Measurements from ENCODE around the gene ARHGAP42.

DNA sequence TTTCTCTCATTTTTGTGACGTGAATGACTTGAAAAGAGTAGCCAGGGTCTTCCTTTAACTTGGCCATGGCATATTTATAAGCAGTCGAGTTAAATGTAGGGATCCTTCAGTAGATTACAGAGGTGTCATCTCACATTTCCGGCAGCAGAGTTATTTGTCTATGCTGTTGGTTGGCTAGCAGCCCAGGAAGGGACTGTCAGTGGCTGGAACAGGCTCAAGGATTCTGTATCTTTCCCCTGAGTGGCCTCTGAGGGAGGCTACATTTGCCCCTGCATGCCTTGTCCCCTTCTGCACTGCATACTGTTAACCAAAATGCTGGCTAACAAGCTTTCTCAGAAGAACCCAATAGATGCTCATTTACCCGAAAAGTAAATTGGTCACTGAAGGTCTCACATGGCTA, 254.9 kb downstream of the ARHGAP42 start:
- TF ChIP-seq POLR2AphosphoS5 (IDR thresholded peaks at IDR 0.05): peak in 1 of 3 donors; percentile 33
- TF ChIP-seq, protein P1, sequence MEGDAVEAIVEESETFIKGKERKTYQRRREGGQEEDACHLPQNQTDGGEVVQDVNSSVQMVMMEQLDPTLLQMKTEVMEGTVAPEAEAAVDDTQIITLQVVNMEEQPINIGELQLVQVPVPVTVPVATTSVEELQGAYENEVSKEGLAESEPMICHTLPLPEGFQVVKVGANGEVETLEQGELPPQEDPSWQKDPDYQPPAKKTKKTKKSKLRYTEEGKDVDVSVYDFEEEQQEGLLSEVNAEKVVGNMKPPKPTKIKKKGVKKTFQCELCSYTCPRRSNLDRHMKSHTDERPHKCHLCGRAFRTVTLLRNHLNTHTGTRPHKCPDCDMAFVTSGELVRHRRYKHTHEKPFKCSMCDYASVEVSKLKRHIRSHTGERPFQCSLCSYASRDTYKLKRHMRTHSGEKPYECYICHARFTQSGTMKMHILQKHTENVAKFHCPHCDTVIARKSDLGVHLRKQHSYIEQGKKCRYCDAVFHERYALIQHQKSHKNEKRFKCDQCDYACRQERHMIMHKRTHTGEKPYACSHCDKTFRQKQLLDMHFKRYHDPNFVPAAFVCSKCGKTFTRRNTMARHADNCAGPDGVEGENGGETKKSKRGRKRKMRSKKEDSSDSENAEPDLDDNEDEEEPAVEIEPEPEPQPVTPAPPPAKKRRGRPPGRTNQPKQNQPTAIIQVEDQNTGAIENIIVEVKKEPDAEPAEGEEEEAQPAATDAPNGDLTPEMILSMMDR (IDR thresholded peaks at IDR 0.05 in 8 of 11, conservative IDR thresholded peaks at IDR 0.05 in 3 of 11): no peak

Measured in spleen (tissue), 7 donors.